Heart right ventricle (tissue), 16 donors: ENCODE data around the gene SMIM1. TPM values are rescaled to one million over a fixed set of nuclear protein-coding genes. Genes with fewer than 3 reads are reported as not detected.

Source experiments
- ATAC-seq, 8 donors: fragments of 200-7000 bp; cut with Tn5 transposase; one replicate each; pipeline ENCODE4 v1.9.1; 2020; ENCODE audit warnings: mild to moderate bottlenecking in 8 of 8, moderate library complexity in 8 of 8, moderate number of reproducible peaks in 1 of 8
- DNase-seq, 2 donors: peaks; one replicate each; pipeline ENCODE4 v3.0.0-alpha.2; 2020
- H3K27ac ChIP-seq, 10 donors: fragments of 200-600 bp; sonication (generic) in 2 of 10; one replicate each; pipeline versions ENCODE4 v1.5.0 to v1.8.0; 2020 to 2022; ENCODE audit warnings: mild to moderate bottlenecking in 3 of 10
- H3K27me3 ChIP-seq, 7 donors: fragments of 200-600 bp; one replicate each; pipeline ENCODE4 v1.8.0; 2021 to 2022; ENCODE audit warnings: mild to moderate bottlenecking in 2 of 7
- H3K36me3 ChIP-seq, 9 donors: fragments of 200-600 bp; sonication (generic) in 1 of 9; one replicate each; pipeline versions ENCODE4 v1.5.0 to v1.8.0; 2020 to 2022; ENCODE audit warnings: mild to moderate bottlenecking in 2 of 9
- H3K4me1 ChIP-seq, 9 donors: fragments of 200-600 bp; sonication (generic) in 1 of 9; one replicate each; pipeline versions ENCODE4 v1.5.0 to v1.8.0; 2020 to 2022; ENCODE audit warnings: mild to moderate bottlenecking in 4 of 9
- H3K4me3 ChIP-seq, 10 donors: fragments of 200-600 bp; sonication (generic) in 2 of 10; one replicate each; pipeline versions ENCODE4 v1.5.0 to v1.8.0; 2020 to 2022; ENCODE audit warnings: mild to moderate bottlenecking in 7 of 10, moderate library complexity in 2 of 10
- H3K9me3 ChIP-seq, 11 donors: fragments of 200-600 bp in 10 of 11; sonication (generic) in 2 of 11; one replicate each; pipeline versions ENCODE4 v1.5.0 to v1.8.0; 2013 to 2022; ENCODE audit warnings: mild to moderate bottlenecking in 2 of 11, control low read depth in 1 of 11, moderate library complexity in 1 of 11
- WGBS, 2 donors: extraction: QIAGEN DNeasy Blood & Tissue Kit; methylation state at CpG; one replicate each; pipeline ENCODE4 v1.1.7; 2013; ENCODE audit warnings: inconsistent platforms in 1 of 2; 5-methylcytosine and 5-hydroxymethylcytosine counted together
- intact Hi-C, 10 donors: fragments of 100-400 bp; cut with DNase I; formaldehyde crosslinking; loops; one replicate each; pipeline versions ENCODE4 v1.11.1 to v1.14.2; 2022
- polyA plus RNA-seq, 2 donors: library from polyadenylated mRNA; stranded (reverse); fragments of 200-250 nt; gene quantifications; one replicate each; pipeline ENCODE4 v1.2.3, GENCODE V29; 2013
- total RNA-seq, 10 donors: library from RNA; stranded (reverse); fragmentation: NEBNext Ultra II Directional in 3 of 10; extraction: Animal tissue kit (Norgen Biotek cat#: 25700) in 3 of 10; gene quantifications; one replicate each; pipeline versions ENCODE4 v1.2.1 to v1.2.4, GENCODE V29; 2021 to 2023
- TF ChIP-seq, protein P1 (sequence below), 9 donors: fragments of 200-600 bp; sonication (generic) in 2 of 9; IDR thresholded peaks; one replicate each; pipeline versions ENCODE4 v1.5.0 to v1.8.0; 2021 to 2022; ENCODE audit warnings: antibody characterized with exemption in 9 of 9, mild to moderate bottlenecking in 5 of 9, moderate library complexity in 1 of 9
- donor health status: Arrhythmogenic right ventricular cardiomyopathy.
- donor health status: ischemic (EF 13 %, LVEDD 7.1; RV severe dilation, severe dysfunction).
- donor health status: healthy with polysubstance abuse.
- donor health status: DM: no; HTN: yes; CAD: no.
- donor health status: DM: no; HTN: no; CAD: no.
- donor health status: ischemic (EF 25% LVEDD 6.9; RV normal size, moderate dysfunction).
- donor health status: ischemic (EF 25% LVEDD 5.7; RV mildly dilated, moderate dysfunction).
- donor health status: healthy.
- donor health status: DM: yes; HTN: yes; CAD: no.
- donor health status: Ischemic cardiomyopathy.
- donor health status: ischemic (EF 35%, LVEDD 5.7; RV mildly dilated, moderate dysfunction).
- donor health status: nonischemic (EF 11% LVEDD 7.7; RV severe dilation, severe dysfunction).
- donor health status: DM: yes; HTN: yes; CAD: no.
- donor health status: PGD.
- donor health status: ischemic (EF 29% LVEDD 5.4; RV normal size, mild dysfunction).
- donor health status: nonischemic (EF 23%, LVEDD 6.1; RV moderate dilation, normal function).

Gene SMIM1
- total and polyA plus RNA-seq, 12 donors = 4.0 to 33.9 (median 9.7) TPM

DNA sequence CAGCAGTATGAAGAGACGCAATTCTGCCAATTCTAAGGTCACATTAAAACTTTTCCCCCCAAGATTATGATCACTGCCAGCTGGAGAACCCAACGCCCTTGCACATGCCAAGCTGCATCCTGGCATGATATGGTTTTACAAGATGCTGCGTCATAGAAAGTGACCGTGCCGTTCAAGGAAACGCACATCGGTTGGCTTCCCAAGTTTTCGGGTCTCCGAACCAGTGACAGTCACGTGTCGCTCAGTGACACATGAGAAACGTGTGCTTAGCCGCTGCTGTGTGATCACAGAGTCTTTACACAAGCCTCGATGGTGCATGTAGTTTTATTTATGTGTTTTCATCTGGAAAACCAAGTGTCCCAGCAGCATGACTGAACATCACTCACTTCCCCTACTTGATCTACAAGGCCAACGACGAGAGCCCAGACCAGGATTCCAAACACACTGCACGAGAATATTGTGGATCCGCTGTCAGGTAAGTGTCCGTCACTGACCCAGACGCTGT, 7.4 kb downstream of the SMIM1 start:
- ATAC-seq (no peak), DNase-seq (no peak)
- intact Hi-C loops = no loop called here
- TF ChIP-seq, protein P1, sequence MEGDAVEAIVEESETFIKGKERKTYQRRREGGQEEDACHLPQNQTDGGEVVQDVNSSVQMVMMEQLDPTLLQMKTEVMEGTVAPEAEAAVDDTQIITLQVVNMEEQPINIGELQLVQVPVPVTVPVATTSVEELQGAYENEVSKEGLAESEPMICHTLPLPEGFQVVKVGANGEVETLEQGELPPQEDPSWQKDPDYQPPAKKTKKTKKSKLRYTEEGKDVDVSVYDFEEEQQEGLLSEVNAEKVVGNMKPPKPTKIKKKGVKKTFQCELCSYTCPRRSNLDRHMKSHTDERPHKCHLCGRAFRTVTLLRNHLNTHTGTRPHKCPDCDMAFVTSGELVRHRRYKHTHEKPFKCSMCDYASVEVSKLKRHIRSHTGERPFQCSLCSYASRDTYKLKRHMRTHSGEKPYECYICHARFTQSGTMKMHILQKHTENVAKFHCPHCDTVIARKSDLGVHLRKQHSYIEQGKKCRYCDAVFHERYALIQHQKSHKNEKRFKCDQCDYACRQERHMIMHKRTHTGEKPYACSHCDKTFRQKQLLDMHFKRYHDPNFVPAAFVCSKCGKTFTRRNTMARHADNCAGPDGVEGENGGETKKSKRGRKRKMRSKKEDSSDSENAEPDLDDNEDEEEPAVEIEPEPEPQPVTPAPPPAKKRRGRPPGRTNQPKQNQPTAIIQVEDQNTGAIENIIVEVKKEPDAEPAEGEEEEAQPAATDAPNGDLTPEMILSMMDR (IDR thresholded peaks at IDR 0.05) = no peak
- Histone ChIP-seq H3K4me1 (peaks cover 7 to 23% (median 12%) of the 10 kb centered on the region in 9 donors), H3K4me3 (no peak overlapping the region), H3K9me3 (no peaks in the 10 kb centered on the region), H3K36me3 (peaks cover 0 to 75% (median 51%) of the 10 kb centered on the region in 9 donors), H3K27ac (no peak overlapping the region), H3K27me3 (no peaks in the 10 kb centered on the region)
- WGBS, 2 donors = 95% methylated on average over 20 of the region's 20 CpGs

DNA sequence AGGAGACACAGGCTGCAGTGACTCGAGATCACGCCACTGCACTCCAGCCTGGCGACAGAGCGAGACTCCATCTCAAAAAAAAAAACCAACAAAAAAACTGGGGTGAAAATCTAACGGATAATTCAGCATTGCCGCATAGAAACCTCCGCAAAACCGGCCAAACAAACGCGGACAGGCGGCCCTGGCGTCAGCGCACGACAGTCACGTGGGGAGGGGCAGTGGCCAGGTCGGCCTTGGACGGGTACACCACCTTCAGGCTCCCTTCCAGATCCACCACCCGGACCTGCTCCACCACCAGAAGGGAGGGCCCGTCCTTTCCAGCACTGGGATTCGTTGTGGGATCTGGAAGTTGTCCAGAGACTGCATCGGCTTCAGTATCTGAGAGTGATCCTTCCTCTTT, 8.4 kb downstream of the SMIM1 start:
- TF ChIP-seq, protein P1 (IDR thresholded peaks at IDR 0.05) = no peak
- 87 to 89% methylated on average over 21 of the region's 21 CpGs for WGBS, 2 donors
- intact Hi-C loops = no loop called here
- Histone ChIP-seq H3K27me3 (no peaks in the 10 kb centered on the region), H3K9me3 (no peaks in the 10 kb centered on the region), H3K36me3 (peaks cover 0 to 84% (median 59%) of the 10 kb centered on the region in 9 donors), H3K27ac (no peak overlapping the region), H3K4me3 (no peak overlapping the region), H3K4me1 (peaks cover 0 to 13% (median 3%) of the 10 kb centered on the region in 9 donors)
- ATAC-seq (no peak), DNase-seq (no peak)

DNA sequence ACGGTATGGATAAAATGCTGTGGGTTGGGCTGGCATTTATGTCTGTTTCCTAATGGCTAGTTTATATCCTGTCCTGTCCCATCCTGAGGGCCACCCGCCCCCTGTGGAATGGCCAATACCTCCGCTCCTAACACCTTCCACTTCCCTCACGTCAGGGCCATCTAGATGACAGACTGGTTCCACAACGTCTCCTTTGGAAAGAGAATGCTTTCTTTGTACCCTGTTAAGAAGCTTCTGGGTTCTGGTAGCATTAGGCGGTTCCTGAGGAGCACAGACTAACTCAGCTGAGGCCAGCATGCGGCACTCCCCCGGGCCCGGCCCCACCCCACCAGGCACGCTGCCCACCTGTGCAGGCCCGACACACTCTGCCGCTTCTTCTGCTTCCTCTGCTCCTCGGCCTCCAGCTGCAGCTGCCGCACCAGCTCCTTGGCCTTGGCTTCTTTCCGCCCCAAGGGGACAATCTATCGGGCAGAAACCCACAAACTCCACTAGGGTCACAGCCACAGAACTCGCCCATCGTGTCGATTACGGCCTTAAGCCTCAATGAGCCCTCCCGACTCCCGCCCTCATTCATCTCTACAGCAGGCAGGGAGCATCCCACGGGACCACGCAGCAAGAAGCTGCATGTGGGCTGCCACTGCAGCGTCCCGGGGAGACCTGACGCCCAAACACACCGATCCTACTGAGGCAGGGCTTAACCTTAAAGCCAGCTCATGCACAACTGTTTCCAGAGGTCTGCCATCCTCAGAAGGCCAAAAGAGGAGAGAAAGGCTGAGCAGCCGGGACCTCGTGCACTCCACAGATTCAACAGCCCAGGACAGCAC, 11.3 kb downstream of the SMIM1 start:
- DNase-seq (no peak), ATAC-seq (no peak)
- Histone ChIP-seq H3K9me3 (no peaks in the 10 kb centered on the region), H3K4me1 (peaks cover 0 to 14% (median 4%) of the 10 kb centered on the region in 9 donors), H3K4me3 (no peak overlapping the region), H3K27me3 (no peaks in the 10 kb centered on the region), H3K27ac (no peak overlapping the region), H3K36me3 (peaks cover 0 to 98% (median 77%) of the 10 kb centered on the region in 9 donors)
- intact Hi-C loops = no loop called here
- TF ChIP-seq, protein P1 (IDR thresholded peaks at IDR 0.05) = no peak
- 92% methylated on average over 30 of the region's 30 CpGs for WGBS, 2 donors

DNA sequence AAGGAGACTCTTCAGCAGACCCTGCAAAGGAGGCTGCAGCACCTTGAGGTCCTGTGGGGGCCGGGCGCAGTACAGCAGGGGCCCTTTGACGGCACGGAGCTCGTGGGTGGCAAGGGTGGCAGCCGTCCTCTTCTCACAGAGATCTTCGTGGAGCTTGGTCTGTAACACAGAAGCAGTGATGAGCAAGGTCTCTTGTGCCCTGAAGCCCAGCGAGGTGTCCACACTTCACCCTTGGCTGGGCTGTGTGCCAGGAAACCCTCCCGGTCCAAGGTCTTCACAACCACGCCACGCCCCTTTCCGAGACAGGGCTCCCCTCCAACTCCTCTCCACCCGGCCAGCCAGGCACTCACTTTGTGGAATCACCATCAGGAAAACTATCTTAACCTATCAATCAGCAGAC, 12.5 kb downstream of the SMIM1 start:
- no peak overlapping the region for H3K27ac ChIP-seq
- H3K27me3 ChIP-seq = no peaks in the 10 kb centered on the region
- H3K4me1 ChIP-seq = peaks cover 0 to 26% (median 15%) of the 10 kb centered on the region in 9 donors
- ATAC-seq (peak in 2 of 8 donors; percentile 21 to 40), DNase-seq (peak in 1 of 2 donors; percentile 57)
- peaks cover 0 to 97% (median 65%) of the 10 kb centered on the region in 9 donors for H3K36me3 ChIP-seq
- WGBS, 2 donors = 54 to 69% methylated on average over 13 of the region's 13 CpGs
- TF ChIP-seq, protein P1 (IDR thresholded peaks at IDR 0.05) = no peak
- H3K4me3 ChIP-seq = no peak overlapping the region
- H3K9me3 ChIP-seq = no peaks in the 10 kb centered on the region
- intact Hi-C loops = no loop called here
